ENCODE results near the gene U2SURP.

DNA sequence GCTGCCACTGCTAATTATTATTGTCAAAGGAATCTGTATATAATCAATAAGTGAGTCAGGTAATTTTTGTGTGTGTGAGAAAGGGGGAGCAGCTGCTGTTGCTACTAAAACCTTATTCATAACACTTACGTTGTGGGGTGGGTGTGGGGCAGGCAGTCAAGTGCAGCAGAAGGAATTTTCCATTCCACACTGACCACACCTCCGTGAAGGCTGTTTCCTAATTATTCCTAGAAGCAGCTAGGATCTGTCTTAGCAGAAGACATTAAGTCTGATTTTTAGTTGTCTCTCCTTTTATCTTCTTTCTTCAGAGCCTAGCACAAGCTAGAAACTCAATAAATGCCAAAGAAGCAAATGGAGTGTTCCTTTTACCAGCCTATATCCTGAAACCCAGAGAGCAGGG is 4.0 kb upstream of the U2SURP start:
- TF ChIP-seq, protein P1, sequence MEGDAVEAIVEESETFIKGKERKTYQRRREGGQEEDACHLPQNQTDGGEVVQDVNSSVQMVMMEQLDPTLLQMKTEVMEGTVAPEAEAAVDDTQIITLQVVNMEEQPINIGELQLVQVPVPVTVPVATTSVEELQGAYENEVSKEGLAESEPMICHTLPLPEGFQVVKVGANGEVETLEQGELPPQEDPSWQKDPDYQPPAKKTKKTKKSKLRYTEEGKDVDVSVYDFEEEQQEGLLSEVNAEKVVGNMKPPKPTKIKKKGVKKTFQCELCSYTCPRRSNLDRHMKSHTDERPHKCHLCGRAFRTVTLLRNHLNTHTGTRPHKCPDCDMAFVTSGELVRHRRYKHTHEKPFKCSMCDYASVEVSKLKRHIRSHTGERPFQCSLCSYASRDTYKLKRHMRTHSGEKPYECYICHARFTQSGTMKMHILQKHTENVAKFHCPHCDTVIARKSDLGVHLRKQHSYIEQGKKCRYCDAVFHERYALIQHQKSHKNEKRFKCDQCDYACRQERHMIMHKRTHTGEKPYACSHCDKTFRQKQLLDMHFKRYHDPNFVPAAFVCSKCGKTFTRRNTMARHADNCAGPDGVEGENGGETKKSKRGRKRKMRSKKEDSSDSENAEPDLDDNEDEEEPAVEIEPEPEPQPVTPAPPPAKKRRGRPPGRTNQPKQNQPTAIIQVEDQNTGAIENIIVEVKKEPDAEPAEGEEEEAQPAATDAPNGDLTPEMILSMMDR (IDR thresholded peaks at IDR 0.05; ENCODE audit: insufficient read depth, low read depth, low read length): no peak
- no peak for TF ChIP-seq EZH2 (IDR thresholded peaks at IDR 0.05; ENCODE audit: insufficient read depth, low read length)

Measured in astrocyte (in vitro differentiated cells and primary cell).